ENCODE data around the gene COL4A2. TPM values are rescaled to one million over a fixed set of nuclear protein-coding genes. Genes with fewer than 3 reads are reported as not detected.

Gene COL4A2
- total RNA-seq, 4 donors from 2014 or later = 43.0 to 72.7 (median 53.5) TPM

DNA sequence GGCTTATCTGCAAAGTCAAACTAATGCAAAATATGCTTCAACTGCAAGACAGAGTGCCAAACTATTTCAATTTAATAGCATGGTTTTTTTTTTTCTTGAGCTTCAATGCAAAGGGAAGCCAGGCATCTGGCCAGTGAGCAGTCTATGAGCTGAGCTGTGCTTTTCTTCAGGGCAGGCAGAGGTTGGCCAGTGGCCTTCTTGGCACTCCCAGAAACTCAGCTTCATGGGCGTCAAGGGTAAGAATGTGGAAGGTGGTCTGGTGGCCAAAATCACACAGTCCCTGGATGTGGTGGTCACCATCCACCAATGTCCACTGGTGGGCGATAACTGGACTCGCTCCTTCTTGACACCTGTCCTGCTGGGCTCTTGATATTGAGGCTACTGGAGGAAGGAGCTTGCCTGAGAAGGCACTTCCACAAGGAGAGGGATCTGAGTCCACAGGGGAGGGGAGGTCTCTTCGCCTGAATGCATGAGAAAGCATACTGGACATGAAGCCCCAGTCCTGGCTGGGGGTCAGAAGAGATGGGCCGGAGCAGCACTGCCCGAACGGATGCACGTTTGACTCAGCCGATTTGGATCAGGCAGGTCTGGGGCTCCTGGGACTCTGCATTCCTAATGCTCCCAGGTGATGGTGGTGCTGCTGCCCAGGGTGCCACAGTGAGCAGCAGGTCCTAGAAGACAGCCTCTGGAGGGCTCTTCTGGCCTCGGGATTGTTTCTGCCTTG lies 17.1 kb downstream of the COL4A2 start:
- Histone ChIP-seq H3K9me3 (no peaks in the 10 kb centered on the region), H3K27ac (no peak overlapping the region), H3K4me3 (no peak overlapping the region), H3K36me3 (no peaks in the 10 kb centered on the region), H3K4me1 (peaks cover 17% of the 10 kb centered on the region), H3K27me3 (peaks cover 3% of the 10 kb centered on the region)
- no peak for DNase-seq (ENCODE audit: low spot score in 2 of 2)
- WGBS = 78% methylated on average over 7 of the region's 10 CpGs
- TF ChIP-seq POLR2AphosphoS5 (IDR thresholded peaks at IDR 0.05) (no peak), POLR2A (IDR thresholded peaks at IDR 0.05) (no peak)

- 72% methylated on average over 10 of the region's 12 CpGs for WGBS
- TF ChIP-seq POLR2AphosphoS5 (IDR thresholded peaks at IDR 0.05) = no peak
- TF ChIP-seq POLR2A (IDR thresholded peaks at IDR 0.05) = no peak
- TF ChIP-seq CTCF (IDR thresholded peaks at IDR 0.05) = no peak
- TF ChIP-seq EP300 (IDR thresholded peaks at IDR 0.05) = no peak
- Histone ChIP-seq H3K36me3 (no peaks in the 10 kb centered on the region), H3K27ac (no peak overlapping the region), H3K4me3 (no peak overlapping the region), H3K4me1 (peaks cover 8% of the 10 kb centered on the region), H3K9me3 (no peaks in the 10 kb centered on the region), H3K27me3 (peaks cover 3% of the 10 kb centered on the region)
- DNase-seq (ENCODE audit: low spot score in 2 of 2) = no peak
Measured at GRCh38 chr13:110326263-110326904, 19.3 kb downstream of the COL4A2 start.

DNA sequence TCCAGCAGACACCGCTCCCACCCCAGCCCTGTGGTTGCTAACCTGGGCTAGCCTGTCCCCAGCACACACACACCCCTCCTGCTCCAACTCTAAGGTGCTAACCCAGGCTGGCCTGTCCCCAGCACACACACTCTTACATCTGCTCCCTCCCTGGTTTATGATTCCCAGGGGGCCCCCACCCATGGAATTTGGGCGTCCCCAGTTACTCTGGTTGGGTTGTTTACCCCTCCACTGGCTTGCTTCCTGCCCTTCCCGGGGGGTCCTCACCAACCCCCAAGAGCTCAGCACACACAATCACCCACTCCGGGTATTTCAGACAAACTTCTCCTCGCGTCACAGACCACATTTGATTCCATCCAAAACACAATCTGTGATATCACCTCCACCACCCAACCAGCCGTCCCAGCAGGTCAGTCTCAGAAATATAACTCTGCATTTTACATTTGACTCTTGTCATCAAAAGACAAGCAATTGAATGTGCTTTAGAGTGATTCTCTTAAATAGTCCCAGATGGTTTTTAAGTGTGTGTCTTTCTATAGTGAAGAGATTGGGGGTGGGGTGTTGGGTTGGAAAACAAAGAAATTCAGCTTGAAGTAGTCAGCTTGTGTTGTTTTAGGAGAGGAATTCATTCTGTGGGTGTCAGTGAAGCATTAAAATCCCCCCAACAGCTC lies 20.1 kb downstream of the COL4A2 start:
- H3K9me3 ChIP-seq = no peaks in the 10 kb centered on the region
- no peak for TF ChIP-seq POLR2AphosphoS5 (IDR thresholded peaks at IDR 0.05)
- no peak for TF ChIP-seq EP300 (IDR thresholded peaks at IDR 0.05)
- TF ChIP-seq CTCF (IDR thresholded peaks at IDR 0.05) = no peak
- no peak for TF ChIP-seq POLR2A (IDR thresholded peaks at IDR 0.05)
- WGBS = 58% methylated on average over 7 of the region's 7 CpGs
- H3K36me3 ChIP-seq = no peaks in the 10 kb centered on the region
- no peak overlapping the region for H3K4me3 ChIP-seq
- DNase-seq (ENCODE audit: low spot score in 2 of 2) = no peak
- peaks cover 8% of the 10 kb centered on the region for H3K4me1 ChIP-seq
- H3K27ac ChIP-seq = no peak overlapping the region
- peaks cover 3% of the 10 kb centered on the region for H3K27me3 ChIP-seq

DNA sequence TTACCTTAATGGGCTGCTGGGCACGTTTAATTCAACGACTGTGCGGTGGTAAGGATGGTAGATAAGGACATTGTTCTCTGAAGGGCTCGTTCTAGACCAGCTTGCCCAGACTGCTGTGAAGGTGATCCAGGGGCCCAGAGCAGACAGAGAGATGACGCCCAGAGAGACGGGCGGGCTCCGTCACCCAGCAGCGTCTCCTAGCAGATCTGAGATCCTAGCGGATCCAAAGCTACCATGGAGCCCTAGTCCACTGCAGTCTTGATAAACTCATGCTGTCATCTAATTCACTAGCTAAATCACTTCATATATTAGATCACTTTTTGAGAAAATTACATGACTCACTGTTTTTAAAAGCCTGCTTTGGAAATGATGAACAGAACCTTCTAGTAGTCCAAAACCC lies 21.5 kb downstream of the COL4A2 start:
- DNase-seq (ENCODE audit: low spot score in 2 of 2) = no peak
- H3K4me3 ChIP-seq = no peak overlapping the region
- peaks cover 8% of the 10 kb centered on the region for H3K4me1 ChIP-seq
- 87% methylated on average over 10 of the region's 10 CpGs for WGBS
- H3K9me3 ChIP-seq = no peaks in the 10 kb centered on the region
- no peaks in the 10 kb centered on the region for H3K36me3 ChIP-seq
- no peak overlapping the region for H3K27ac ChIP-seq
- H3K27me3 ChIP-seq = peaks cover 3% of the 10 kb centered on the region
- TF ChIP-seq CTCF (IDR thresholded peaks at IDR 0.05) (no peak), POLR2AphosphoS5 (IDR thresholded peaks at IDR 0.05) (no peak), POLR2A (IDR thresholded peaks at IDR 0.05) (no peak), EP300 (IDR thresholded peaks at IDR 0.05) (no peak)

GRCh38 chr13:110329258-110329657 lies 22.2 kb downstream of the COL4A2 start:
- H3K36me3 ChIP-seq = no peaks in the 10 kb centered on the region
- H3K9me3 ChIP-seq = no peaks in the 10 kb centered on the region
- DNase-seq (ENCODE audit: low spot score in 2 of 2) = no peak
- 85% methylated on average over 6 of the region's 6 CpGs for WGBS
- H3K27me3 ChIP-seq = peaks cover 3% of the 10 kb centered on the region
- no peak overlapping the region for H3K4me3 ChIP-seq
- no peak overlapping the region for H3K27ac ChIP-seq
- H3K4me1 ChIP-seq = peaks cover 8% of the 10 kb centered on the region
- TF ChIP-seq CTCF (IDR thresholded peaks at IDR 0.05) = no peak
- no peak for TF ChIP-seq EP300 (IDR thresholded peaks at IDR 0.05)
- no peak for TF ChIP-seq POLR2AphosphoS5 (IDR thresholded peaks at IDR 0.05)
- TF ChIP-seq POLR2A (IDR thresholded peaks at IDR 0.05) = no peak

All from suprapubic skin (tissue), 4 donors.